MCF 10A (cell line): Measurements from ENCODE around the gene DHRS7B. TPM values are rescaled to one million over a fixed set of nuclear protein-coding genes. Genes with fewer than 3 reads are reported as not detected.
"Not testable (repeated sequence)": the region's sequence is repeated elsewhere in the genome, so short reads cannot be mapped to it uniquely, and the experiment has no call there.

Source experiments
- BruUV-seq: library from RNA; stranded (reverse); fragments of 400-500 nt; replicated peaks from 2 replicates; lab custom pipeline; 2021; lab: Mats Ljungman, UMichigan
- CTCF ChIA-PET: fragments of 300-600 bp; sonication (Branson Sonifier 250); formaldehyde crosslinking; extraction: SDS; loops from one replicate; lab custom pipeline; 2021; ENCODE audit warnings: antibody characterized with exemption, inconsistent platforms; lab: Yijun Ruan, JAX
- POLR2A ChIA-PET: fragments of 300-600, 350-650 bp; sonication (Branson Sonifier 250); formaldehyde crosslinking; extraction: SDS; loops from one replicate; lab custom pipeline; 2020; ENCODE audit warnings: antibody characterized with exemption, inconsistent platforms; lab: Yijun Ruan, JAX
- DNase-seq: peaks from one replicate; pipeline ENCODE4 v3.0.0-alpha.2; 2018; ENCODE audit not compliant: unreplicated experiment
- H3K27ac Mint-ChIP-seq: one replicate; pipeline ENCODE4 v1.8.0; 2022; ENCODE audit warnings: mild to moderate bottlenecking, low read depth, mixed read lengths; ENCODE audit not compliant: unreplicated experiment
- H3K27me3 Mint-ChIP-seq: one replicate; pipeline ENCODE4 v1.8.0; 2022; ENCODE audit warnings: mixed read lengths; ENCODE audit not compliant: insufficient read depth, unreplicated experiment
- H3K36me3 Mint-ChIP-seq: one replicate; pipeline ENCODE4 v1.8.0; 2022; ENCODE audit warnings: mild to moderate bottlenecking, moderate library complexity, mixed read lengths; ENCODE audit not compliant: insufficient read depth, unreplicated experiment
- H3K4me1 Mint-ChIP-seq: one replicate; pipeline ENCODE4 v1.8.0; 2022; ENCODE audit warnings: mixed read lengths; ENCODE audit not compliant: insufficient read depth, unreplicated experiment
- H3K4me3 Mint-ChIP-seq: one replicate; pipeline ENCODE4 v1.8.0; 2022; ENCODE audit warnings: mild to moderate bottlenecking, moderate library complexity, mixed read lengths; ENCODE audit not compliant: unreplicated experiment
- H3K9me3 Mint-ChIP-seq: one replicate; pipeline ENCODE4 v1.8.0; 2022; ENCODE audit warnings: mixed read lengths; ENCODE audit not compliant: unreplicated experiment
- CTCF ChIP-seq: fragments of 200-600 bp; IDR thresholded peaks from one replicate; pipeline ENCODE4 v1.8.0; 2022; ENCODE audit warnings: antibody characterized with exemption, mild to moderate bottlenecking; ENCODE audit not compliant: unreplicated experiment
- intact Hi-C: fragments of 100-400 bp; cut with micrococcal nuclease; formaldehyde crosslinking; loops from 2 replicates; pipeline ENCODE4 v1.14.1; 2022
- total RNA-seq: library from RNA; stranded (reverse); gene quantifications from 2 replicates; pipeline ENCODE4 v1.2.3, GENCODE V29; 2022

Gene DHRS7B
- total RNA-seq, 1 experiment from 2014 or later: 18.0 TPM

- H3K9me3 Mint-ChIP-seq: no peaks in the 10 kb centered on the region
Measured at GRCh38 chr17:21143695-21144094, 16.9 kb downstream of the DHRS7B start.

GRCh38 chr17:21144299-21144698, 17.5 kb downstream of the DHRS7B start:
- BruUV-seq, H3K27ac Mint-ChIP-seq, intact Hi-C loops, CTCF ChIA-PET, H3K4me1 Mint-ChIP-seq, DNase-seq, H3K27me3 Mint-ChIP-seq, H3K4me3 Mint-ChIP-seq, POLR2A ChIA-PET, H3K9me3 Mint-ChIP-seq: not testable (repeated sequence)
- peaks cover 13% of the 10 kb centered on the region for H3K36me3 Mint-ChIP-seq

More at GRCh38 chr17:21143695-21144094, 16.9 kb downstream of the DHRS7B start:
- ChIA-PET CTCF (no interaction called here), POLR2A (no interaction called here)
- H3K27ac Mint-ChIP-seq: no peak overlapping the region
- BruUV-seq: no TSS peak
- TF ChIP-seq CTCF: no peak
- no peak for DNase-seq
- H3K4me1 Mint-ChIP-seq: no peaks in the 10 kb centered on the region
- intact Hi-C loops: no loop called here
- H3K36me3 Mint-ChIP-seq: peaks cover 13% of the 10 kb centered on the region
- H3K27me3 Mint-ChIP-seq: no peaks in the 10 kb centered on the region
- no peak overlapping the region for H3K4me3 Mint-ChIP-seq

- no peak for DNase-seq
- H3K9me3 Mint-ChIP-seq: no peaks in the 10 kb centered on the region
- no peaks in the 10 kb centered on the region for H3K27me3 Mint-ChIP-seq
- BruUV-seq: no TSS peak
- CTCF ChIA-PET: no interaction called here
- H3K4me1 Mint-ChIP-seq: no peaks in the 10 kb centered on the region
- intact Hi-C loops: no loop called here
- no peak overlapping the region for H3K27ac Mint-ChIP-seq
- TF ChIP-seq CTCF: no peak
- POLR2A ChIA-PET: no interaction called here
- H3K4me3 Mint-ChIP-seq: no peak overlapping the region
- peaks cover 13% of the 10 kb centered on the region for H3K36me3 Mint-ChIP-seq
Measured at GRCh38 chr17:21146362-21147015, 19.7 kb downstream of the DHRS7B start.

GRCh38 chr17:21149621-21150020, 22.9 kb downstream of the DHRS7B start:
- intact Hi-C loops: no loop called here
- no peak overlapping the region for H3K27ac Mint-ChIP-seq
- ChIA-PET CTCF (interaction anchor here (1.0 kb wide), 1 partner anchor 19 kb away, joined by 3 read pairs; no protein-coding TSS in a partner anchor), POLR2A (no interaction called here)
- no peak overlapping the region for H3K4me3 Mint-ChIP-seq
- no peaks in the 10 kb centered on the region for H3K4me1 Mint-ChIP-seq
- TF ChIP-seq CTCF: no peak
- no peaks in the 10 kb centered on the region for H3K27me3 Mint-ChIP-seq
- BruUV-seq: no TSS peak
- peaks cover 19% of the 10 kb centered on the region for H3K9me3 Mint-ChIP-seq
- DNase-seq: no peak
- peaks cover 13% of the 10 kb centered on the region for H3K36me3 Mint-ChIP-seq
